HepG2 (cell line): ENCODE data around the gene FAM228A. TPM values are rescaled to one million over a fixed set of nuclear protein-coding genes. Genes with fewer than 3 reads are reported as not detected.

Source experiments
- FOSL1 ChIP-seq: sonication (generic); formaldehyde crosslinking; IDR thresholded peaks from 2 replicates; pipeline ENCODE4 v1.9.0; 2021; ENCODE audit warnings: missing genetic modification reagents, borderline replicate concordance
- LCORL ChIP-seq, 2 experiments: fragments of 450-650 bp in 1 of 2; sonication (generic) in 1 of 2; formaldehyde crosslinking in 1 of 2; IDR thresholded peaks; 2 replicates each; pipeline versions ENCODE4 v1.5.0 to v1.6.1; 2017 to 2020; ENCODE audit warnings: antibody characterized with exemption in 1 of 2, missing genetic modification reagents in 1 of 2
- NAIF1 ChIP-seq: sonication (generic); formaldehyde crosslinking; IDR thresholded peaks from 2 replicates; pipeline ENCODE4 v1.5.0; 2020; ENCODE audit warnings: mild to moderate bottlenecking, missing genetic modification reagents, borderline replicate concordance
- NR2F2 ChIP-seq: IDR thresholded peaks from 2 replicates; pipeline ENCODE4 v1.6.1; 2012; ENCODE audit warnings: low read depth, inconsistent platforms, borderline replicate concordance
- SALL2 ChIP-seq: sonication (generic); formaldehyde crosslinking; IDR thresholded peaks from 2 replicates; pipeline ENCODE4 v1.8.1; 2023; ENCODE audit warnings: mild to moderate bottlenecking, missing genetic modification reagents, inconsistent platforms
- SIX4 ChIP-seq: sonication (generic); formaldehyde crosslinking; IDR thresholded peaks from 2 replicates; pipeline ENCODE4 v1.4.0; 2020; ENCODE audit warnings: missing genetic modification reagents
- ZBTB7B ChIP-seq: sonication (generic); formaldehyde crosslinking; IDR thresholded peaks from 2 replicates; pipeline ENCODE4 v1.4.0; 2020; ENCODE audit warnings: missing genetic modification reagents
- ZNF3 ChIP-seq: IDR thresholded peaks from 2 replicates; pipeline ENCODE4 v1.7.0; 2017; ENCODE audit warnings: inconsistent platforms
- ZNF557 ChIP-seq: sonication (generic); formaldehyde crosslinking; IDR thresholded peaks from 2 replicates; pipeline ENCODE4 v1.4.0; 2020; ENCODE audit warnings: missing genetic modification reagents
- ZNF780A ChIP-seq: sonication (generic); formaldehyde crosslinking; IDR thresholded peaks from 2 replicates; pipeline ENCODE4 v1.8.0; 2022; ENCODE audit warnings: mild to moderate bottlenecking, missing genetic modification reagents, moderate library complexity
- ZNF891 ChIP-seq: sonication (generic); formaldehyde crosslinking; IDR thresholded peaks from 2 replicates; pipeline ENCODE4 v1.5.0; 2020; ENCODE audit warnings: mild to moderate bottlenecking, missing genetic modification reagents
- ZSCAN20 ChIP-seq: sonication (generic); formaldehyde crosslinking; IDR thresholded peaks from 2 replicates; pipeline ENCODE4 v1.4.0; 2020; ENCODE audit warnings: missing genetic modification reagents, mild to moderate bottlenecking, borderline replicate concordance
- polyA plus RNA-seq, 8 experiments: library from polyadenylated mRNA; depleted of rRNA in 3 of 8; stranded (reverse) in 7 of 8; unstranded in 1 of 8; fragments of >200 nt; fragmentation: Illumina TruSeq in 4 of 8; extraction: Trizol in 4 of 8; gene quantifications; 2 replicates each; pipeline versions ENCODE4 v1.2.1 to v1.2.3, GENCODE V29; 2011 to 2016; ENCODE audit warnings: low read depth in 4 of 8, missing spikeins in 1 of 8, mixed read lengths in 1 of 8; ENCODE audit not compliant: insufficient read depth in 1 of 8
- total RNA-seq, 5 experiments: library from RNA; depleted of rRNA; stranded (reverse); fragments of >200 nt; fragmentation: Illumina TruSeq; extraction: Trizol; gene quantifications; 2 replicates each; pipeline ENCODE4 v1.2.3, GENCODE V29; 2016; ENCODE audit warnings: low read depth in 1 of 5
- TF ChIP-seq, protein P1 (sequence below): sonication (generic); formaldehyde crosslinking; conservative IDR thresholded peaks from 2 replicates; pipeline ENCODE4 v1.4.0; 2020; ENCODE audit warnings: mild to moderate bottlenecking, missing genetic modification reagents, moderate library complexity
- TF ChIP-seq, protein P2 (sequence below): IDR thresholded peaks from 2 replicates; pipeline ENCODE4 v1.6.1; 2016; ENCODE audit warnings: mild to moderate bottlenecking, missing biosample characterization, missing genetic modification reagents
- TF ChIP-seq, protein P3 (sequence below): sonication (generic); formaldehyde crosslinking; IDR thresholded peaks from 2 replicates; pipeline ENCODE4 v1.8.0; 2022; ENCODE audit warnings: mild to moderate bottlenecking, missing genetic modification reagents, moderate library complexity
- TF ChIP-seq, protein P4 (sequence below): sonication (generic); formaldehyde crosslinking; IDR thresholded peaks from 2 replicates; pipeline ENCODE4 v1.9.0; 2021; ENCODE audit warnings: missing genetic modification reagents, borderline replicate concordance

Gene FAM228A
- total and polyA plus RNA-seq, 2 of the 13 experiments (the other 11 are each of a cell fraction or from before 2014, with no cell fraction given), result not detected

DNA sequence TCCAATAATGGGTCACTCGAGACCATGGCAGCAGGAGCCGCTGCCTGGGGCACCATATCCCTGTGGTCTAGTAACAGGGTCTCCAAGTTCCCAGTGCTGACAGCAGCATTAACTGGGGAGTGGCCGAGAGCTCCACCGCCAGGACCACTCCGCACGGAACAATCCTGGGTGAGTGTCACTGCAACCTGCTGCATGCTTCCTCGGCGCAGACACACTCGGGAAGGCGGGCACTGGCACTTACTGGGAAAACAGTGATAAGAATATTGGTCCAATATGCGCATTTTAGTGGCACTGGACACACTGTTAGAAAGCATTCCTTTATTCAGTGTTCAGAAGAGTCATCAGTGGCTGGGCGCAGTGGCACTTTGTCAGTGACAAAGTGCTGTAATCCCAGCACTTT is 29.7 kb downstream of the FAM228A start (continued):
- TF ChIP-seq, protein P1, sequence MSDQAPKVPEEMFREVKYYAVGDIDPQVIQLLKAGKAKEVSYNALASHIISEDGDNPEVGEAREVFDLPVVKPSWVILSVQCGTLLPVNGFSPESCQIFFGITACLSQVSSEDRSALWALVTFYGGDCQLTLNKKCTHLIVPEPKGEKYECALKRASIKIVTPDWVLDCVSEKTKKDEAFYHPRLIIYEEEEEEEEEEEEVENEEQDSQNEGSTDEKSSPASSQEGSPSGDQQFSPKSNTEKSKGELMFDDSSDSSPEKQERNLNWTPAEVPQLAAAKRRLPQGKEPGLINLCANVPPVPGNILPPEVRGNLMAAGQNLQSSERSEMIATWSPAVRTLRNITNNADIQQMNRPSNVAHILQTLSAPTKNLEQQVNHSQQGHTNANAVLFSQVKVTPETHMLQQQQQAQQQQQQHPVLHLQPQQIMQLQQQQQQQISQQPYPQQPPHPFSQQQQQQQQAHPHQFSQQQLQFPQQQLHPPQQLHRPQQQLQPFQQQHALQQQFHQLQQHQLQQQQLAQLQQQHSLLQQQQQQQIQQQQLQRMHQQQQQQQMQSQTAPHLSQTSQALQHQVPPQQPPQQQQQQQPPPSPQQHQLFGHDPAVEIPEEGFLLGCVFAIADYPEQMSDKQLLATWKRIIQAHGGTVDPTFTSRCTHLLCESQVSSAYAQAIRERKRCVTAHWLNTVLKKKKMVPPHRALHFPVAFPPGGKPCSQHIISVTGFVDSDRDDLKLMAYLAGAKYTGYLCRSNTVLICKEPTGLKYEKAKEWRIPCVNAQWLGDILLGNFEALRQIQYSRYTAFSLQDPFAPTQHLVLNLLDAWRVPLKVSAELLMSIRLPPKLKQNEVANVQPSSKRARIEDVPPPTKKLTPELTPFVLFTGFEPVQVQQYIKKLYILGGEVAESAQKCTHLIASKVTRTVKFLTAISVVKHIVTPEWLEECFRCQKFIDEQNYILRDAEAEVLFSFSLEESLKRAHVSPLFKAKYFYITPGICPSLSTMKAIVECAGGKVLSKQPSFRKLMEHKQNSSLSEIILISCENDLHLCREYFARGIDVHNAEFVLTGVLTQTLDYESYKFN (CRISPR knock-in tag), result no peak
- TF ChIP-seq, protein P2, sequence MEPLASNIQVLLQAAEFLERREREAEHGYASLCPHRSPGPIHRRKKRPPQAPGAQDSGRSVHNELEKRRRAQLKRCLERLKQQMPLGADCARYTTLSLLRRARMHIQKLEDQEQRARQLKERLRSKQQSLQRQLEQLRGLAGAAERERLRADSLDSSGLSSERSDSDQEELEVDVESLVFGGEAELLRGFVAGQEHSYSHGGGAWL (CRISPR knock-in tag), result no peak
- no peak for TF ChIP-seq SIX4 (CRISPR knock-in tag)
- TF ChIP-seq NR2F2, result no peak
- no peak for TF ChIP-seq ZBTB7B (CRISPR knock-in tag)
- TF ChIP-seq FOSL1 (CRISPR knock-in tag), result no peak
- TF ChIP-seq NAIF1 (CRISPR knock-in tag), result no peak
- no peak for TF ChIP-seq ZSCAN20 (CRISPR knock-in tag)
- TF ChIP-seq ZNF780A (CRISPR knock-in tag), result no peak
- TF ChIP-seq LCORL (IDR thresholded peaks at IDR 0.05), result no peak
- TF ChIP-seq LCORL (CRISPR knock-in tag; IDR thresholded peaks at IDR 0.05), result no peak
- TF ChIP-seq, protein P3, sequence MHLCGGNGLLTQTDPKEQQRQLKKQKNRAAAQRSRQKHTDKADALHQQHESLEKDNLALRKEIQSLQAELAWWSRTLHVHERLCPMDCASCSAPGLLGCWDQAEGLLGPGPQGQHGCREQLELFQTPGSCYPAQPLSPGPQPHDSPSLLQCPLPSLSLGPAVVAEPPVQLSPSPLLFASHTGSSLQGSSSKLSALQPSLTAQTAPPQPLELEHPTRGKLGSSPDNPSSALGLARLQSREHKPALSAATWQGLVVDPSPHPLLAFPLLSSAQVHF (CRISPR knock-in tag), result no peak
- no peak for TF ChIP-seq SALL2
- TF ChIP-seq ZNF891 (CRISPR knock-in tag), result no peak
- TF ChIP-seq, protein P4, sequence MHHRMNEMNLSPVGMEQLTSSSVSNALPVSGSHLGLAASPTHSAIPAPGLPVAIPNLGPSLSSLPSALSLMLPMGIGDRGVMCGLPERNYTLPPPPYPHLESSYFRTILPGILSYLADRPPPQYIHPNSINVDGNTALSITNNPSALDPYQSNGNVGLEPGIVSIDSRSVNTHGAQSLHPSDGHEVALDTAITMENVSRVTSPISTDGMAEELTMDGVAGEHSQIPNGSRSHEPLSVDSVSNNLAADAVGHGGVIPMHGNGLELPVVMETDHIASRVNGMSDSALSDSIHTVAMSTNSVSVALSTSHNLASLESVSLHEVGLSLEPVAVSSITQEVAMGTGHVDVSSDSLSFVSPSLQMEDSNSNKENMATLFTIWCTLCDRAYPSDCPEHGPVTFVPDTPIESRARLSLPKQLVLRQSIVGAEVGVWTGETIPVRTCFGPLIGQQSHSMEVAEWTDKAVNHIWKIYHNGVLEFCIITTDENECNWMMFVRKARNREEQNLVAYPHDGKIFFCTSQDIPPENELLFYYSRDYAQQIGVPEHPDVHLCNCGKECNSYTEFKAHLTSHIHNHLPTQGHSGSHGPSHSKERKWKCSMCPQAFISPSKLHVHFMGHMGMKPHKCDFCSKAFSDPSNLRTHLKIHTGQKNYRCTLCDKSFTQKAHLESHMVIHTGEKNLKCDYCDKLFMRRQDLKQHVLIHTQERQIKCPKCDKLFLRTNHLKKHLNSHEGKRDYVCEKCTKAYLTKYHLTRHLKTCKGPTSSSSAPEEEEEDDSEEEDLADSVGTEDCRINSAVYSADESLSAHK (CRISPR knock-in tag), result no peak
- no peak for TF ChIP-seq ZNF3
- TF ChIP-seq ZNF557, result no peak
